H9 (cell line): ENCODE results near the gene TRPM1. TPM values are rescaled to one million over a fixed set of nuclear protein-coding genes. Genes with fewer than 3 reads are reported as not detected.

Experiments used
- DNase-seq: peaks from one replicate; pipeline ENCODE4 v3.0.0-alpha.2; 2017
- H2AFZ ChIP-seq: one replicate; pipeline ENCODE4 v1.6.1; 2013; ENCODE audit warnings: mild to moderate bottlenecking, low read length, control low read depth, moderate library complexity
- H2AK5ac ChIP-seq: 2 replicates; pipeline ENCODE4 v1.6.1; 2013; ENCODE audit warnings: low read length, control low read depth, mixed read lengths; ENCODE audit not compliant: insufficient read length
- H2BK120ac ChIP-seq: one replicate; pipeline ENCODE4 v1.6.1; 2013; ENCODE audit warnings: low read depth, mild to moderate bottlenecking, low read length, control low read depth, inconsistent platforms; ENCODE audit not compliant: poor library complexity, severe bottlenecking
- H2BK12ac ChIP-seq: 2 replicates; pipeline ENCODE4 v1.6.1; 2013; ENCODE audit warnings: low read length, control low read depth, mixed read lengths, low read depth; ENCODE audit not compliant: insufficient read length
- H2BK15ac ChIP-seq: 2 replicates; pipeline ENCODE4 v1.6.1; 2013; ENCODE audit warnings: low read depth, low read length, control low read depth
- H2BK20ac ChIP-seq: one replicate; pipeline ENCODE4 v1.6.1; 2013; ENCODE audit warnings: low read depth, mild to moderate bottlenecking, low read length, control low read depth, inconsistent platforms; ENCODE audit not compliant: poor library complexity, severe bottlenecking
- H2BK5ac ChIP-seq: 2 replicates; pipeline ENCODE4 v1.6.1; 2013; ENCODE audit warnings: low read length, control low read depth, mixed read lengths; ENCODE audit not compliant: insufficient read length
- H3K14ac ChIP-seq: 2 replicates; pipeline ENCODE4 v1.6.1; 2013; ENCODE audit warnings: low read length, control low read depth; ENCODE audit not compliant: insufficient read depth
- H3K18ac ChIP-seq: 2 replicates; pipeline ENCODE4 v1.6.1; 2013; ENCODE audit warnings: low read depth, mild to moderate bottlenecking, mixed read lengths, low read length, control low read depth; ENCODE audit not compliant: insufficient read length
- H3K23ac ChIP-seq: 2 replicates; pipeline ENCODE4 v1.6.1; 2013; ENCODE audit warnings: low read length, control low read depth, mixed read lengths, low read depth; ENCODE audit not compliant: insufficient read length
- H3K23me2 ChIP-seq: 2 replicates; pipeline ENCODE4 v1.6.1; 2013; ENCODE audit warnings: low read depth, mild to moderate bottlenecking, mixed read lengths, low read length, control low read depth; ENCODE audit not compliant: insufficient read length, poor library complexity, severe bottlenecking
- H3K27ac ChIP-seq: 2 replicates; pipeline ENCODE4 v1.5.1; 2013; ENCODE audit warnings: low read length, control low read depth, mixed read lengths, low read depth; ENCODE audit not compliant: insufficient read length
- H3K27me3 ChIP-seq: 2 replicates; pipeline ENCODE4 v1.6.1; 2013; ENCODE audit warnings: low read length, control low read depth, inconsistent platforms; ENCODE audit not compliant: insufficient read depth
- H3K4ac ChIP-seq: 2 replicates; pipeline ENCODE4 v1.6.1; 2013; ENCODE audit warnings: low read depth, mild to moderate bottlenecking, control low read depth, inconsistent platforms, low read length, moderate library complexity
- H3K4me1 ChIP-seq: 2 replicates; pipeline ENCODE4 v1.6.1; 2013; ENCODE audit warnings: low read length, control low read depth, inconsistent platforms; ENCODE audit not compliant: insufficient read depth
- H3K4me2 ChIP-seq: 2 replicates; pipeline ENCODE4 v1.6.1; 2013; ENCODE audit warnings: low read length, control low read depth, mixed read lengths; ENCODE audit not compliant: insufficient read length, insufficient read depth
- H3K56ac ChIP-seq: 2 replicates; pipeline ENCODE4 v1.6.1; 2013; ENCODE audit warnings: low read depth, mild to moderate bottlenecking, mixed read lengths, low read length, control low read depth; ENCODE audit not compliant: insufficient read length
- H3K79me1 ChIP-seq: 2 replicates; pipeline ENCODE4 v1.6.1; 2013; ENCODE audit warnings: low read depth, mild to moderate bottlenecking, moderate library complexity, low read length, control low read depth, inconsistent platforms; ENCODE audit not compliant: insufficient read depth, poor library complexity, severe bottlenecking
- H3K79me2 ChIP-seq: 2 replicates; pipeline ENCODE4 v1.6.1; 2013; ENCODE audit warnings: low read length, control low read depth, inconsistent platforms; ENCODE audit not compliant: insufficient read depth
- H3K9ac ChIP-seq: 2 replicates; pipeline ENCODE4 v1.6.1; 2013; ENCODE audit warnings: low read length, control low read depth, mixed read lengths; ENCODE audit not compliant: insufficient read length; ENCODE audit errors: extremely low read depth
- H3K9me3 ChIP-seq: one replicate; pipeline ENCODE4 v1.6.1; 2013; ENCODE audit warnings: low read depth, low read length, inconsistent platforms; ENCODE audit not compliant: control insufficient read depth
- H3T11ph ChIP-seq: one replicate; pipeline ENCODE4 v1.6.1; 2013; ENCODE audit warnings: mild to moderate bottlenecking, low read length, control low read depth, inconsistent platforms
- H4K20me1 ChIP-seq: one replicate; pipeline ENCODE4 v1.6.1; 2013; ENCODE audit not compliant: control insufficient read depth, insufficient read length, insufficient read depth
- H4K5ac ChIP-seq: 2 replicates; pipeline ENCODE4 v1.6.1; 2013; ENCODE audit warnings: low read depth, mild to moderate bottlenecking, mixed read lengths, low read length, control low read depth; ENCODE audit not compliant: insufficient read length
- H4K8ac ChIP-seq: replicated peaks from 2 replicates; pipeline ENCODE4 v1.6.1; 2013; ENCODE audit warnings: low read length, control low read depth, mixed read lengths, low read depth; ENCODE audit not compliant: insufficient read length
- H4K91ac ChIP-seq: 2 replicates; pipeline ENCODE4 v1.6.1; 2013; ENCODE audit warnings: low read depth, mild to moderate bottlenecking, moderate library complexity, mixed read lengths, low read length, control low read depth; ENCODE audit not compliant: insufficient read length
- H3K27ac Mint-ChIP-seq, 3 experiments: 2 replicates in 2 of 3; 3 replicates in 1 of 3; pipeline ENCODE4 v1.8.0; 2020 to 2021; ENCODE audit warnings: mixed read lengths in 3 of 3, mild to moderate bottlenecking in 1 of 3, moderate library complexity in 1 of 3
- H3K27me3 Mint-ChIP-seq: 2 replicates; pipeline ENCODE4 v1.8.0; 2021; ENCODE audit warnings: low read depth, mild to moderate bottlenecking, moderate library complexity, mixed read lengths
- H3K36me3 Mint-ChIP-seq, 3 experiments: 2 replicates in 2 of 3; 3 replicates in 1 of 3; pipeline ENCODE4 v1.8.0; 2020 to 2021; ENCODE audit warnings: low read depth in 3 of 3, mixed read lengths in 3 of 3; ENCODE audit not compliant: insufficient read depth in 1 of 3
- H3K4me1 Mint-ChIP-seq, 2 experiments: 2 replicates each; pipeline ENCODE4 v1.8.0; 2020; ENCODE audit warnings: mixed read lengths in 2 of 2
- H3K4me3 Mint-ChIP-seq, 2 experiments: 2 replicates in 1 of 2; 3 replicates in 1 of 2; pipeline ENCODE4 v1.8.0; 2020 to 2021; ENCODE audit warnings: mild to moderate bottlenecking in 2 of 2, mixed read lengths in 2 of 2, moderate library complexity in 1 of 2
- H3K9me3 Mint-ChIP-seq, 2 experiments: 2 replicates in 1 of 2; 3 replicates in 1 of 2; pipeline ENCODE4 v1.8.0; 2020; ENCODE audit warnings: mild to moderate bottlenecking in 2 of 2, mixed read lengths in 2 of 2, moderate library complexity in 1 of 2
- CTCF ChIP-seq: fragments of 200-600 bp; sonication (generic); conservative IDR thresholded peaks from 3 replicates; pipeline ENCODE4 v1.8.0; 2021; ENCODE audit warnings: antibody characterized with exemption, mild to moderate bottlenecking
- WGBS: extraction: QIAGEN DNeasy Blood & Tissue Kit; methylation state at CpG from one replicate; pipeline ENCODE4 v1.1.7; 2013; ENCODE audit warnings: missing lambda C conversion rate, low lambda C conversion rate, mixed read lengths; ENCODE audit not compliant: insufficient read length; ENCODE audit errors: extremely low coverage; 5-methylcytosine and 5-hydroxymethylcytosine counted together
- total RNA-seq: library from RNA; stranded (reverse); gene quantifications from 2 replicates; pipeline ENCODE4 v1.2.1, GENCODE V29; 2021

Gene TRPM1
- total RNA-seq, 1 experiment from 2014 or later, result not detected

DNA sequence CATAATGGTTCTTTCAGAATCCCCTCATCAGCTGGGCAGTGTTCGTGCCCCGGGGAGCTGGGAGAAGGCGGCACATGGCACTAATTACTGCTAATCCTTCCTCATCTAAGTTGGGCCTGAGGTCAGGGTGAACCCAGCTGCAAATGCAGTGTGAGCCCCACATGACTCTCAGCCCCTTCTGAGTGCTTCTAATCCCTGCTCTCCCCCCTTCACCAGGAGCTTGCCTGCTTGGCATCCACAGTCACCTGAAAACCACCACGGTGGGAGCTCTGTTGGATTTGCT lies 455 bp upstream of the TRPM1 start:
- no peak overlapping the region for H4K5ac ChIP-seq
- no peak overlapping the region for H3K9ac ChIP-seq
- Mint-ChIP-seq H3K4me1 (peaks cover 26 to 28% of the 10 kb centered on the region in 2 experiments), H3K27ac (no peak overlapping the region; a peak in 1 of 7 replicates), H3K36me3 (no peaks in the 10 kb centered on the region; a peak in 1 of 7 replicates), H3K27me3 (peaks cover 2% of the 10 kb centered on the region), H3K4me3 (no peak overlapping the region), H3K9me3 (no peaks in the 10 kb centered on the region)
- H4K20me1 ChIP-seq, result no peaks in the 10 kb centered on the region
- H3K27ac ChIP-seq, result no peak overlapping the region
- no peak overlapping the region for H3K4ac ChIP-seq
- no peak overlapping the region for H2BK120ac ChIP-seq
- no peak overlapping the region for H4K8ac ChIP-seq
- no peak for TF ChIP-seq CTCF
- H3K4me2 ChIP-seq, result no peak overlapping the region
- H2AFZ ChIP-seq, result no peak overlapping the region
- H2BK12ac ChIP-seq, result no peak overlapping the region
- no peak overlapping the region for H3T11ph ChIP-seq
- H2BK15ac ChIP-seq, result no peak overlapping the region
- H3K27me3 ChIP-seq, result no peaks in the 10 kb centered on the region
- H3K79me1 ChIP-seq, result no peaks in the 10 kb centered on the region
- no peaks in the 10 kb centered on the region for H3K9me3 ChIP-seq
- H2BK5ac ChIP-seq, result no peak overlapping the region
- WGBS, result no CpG with 5 or more reads among the region's 4 CpGs
- H3K14ac ChIP-seq, result no peak overlapping the region
- no peaks in the 10 kb centered on the region for H3K23me2 ChIP-seq
- no peak overlapping the region for H3K18ac ChIP-seq
- H2BK20ac ChIP-seq, result no peak overlapping the region
- no peaks in the 10 kb centered on the region for H3K79me2 ChIP-seq
- H3K56ac ChIP-seq, result no peak overlapping the region
- H4K91ac ChIP-seq, result no peak overlapping the region
- DNase-seq, result no peak
- peaks cover 3% of the 10 kb centered on the region; the same call in 1 of the 2 replicates for H3K4me1 ChIP-seq
- no peak overlapping the region for H2AK5ac ChIP-seq
- no peak overlapping the region for H3K23ac ChIP-seq
